ENCODE data around the gene PUSL1.

GRCh38 chr1:1272341-1273208 lies 35.8 kb upstream of the PUSL1 start:
- TF ChIP-seq POLR2AphosphoS5 (IDR thresholded peaks at IDR 0.05; ENCODE audit: low read depth, low read length) (no peak), TAF1 (IDR thresholded peaks at IDR 0.05; ENCODE audit: borderline replicate concordance, low read depth, low read length) (no peak), POLR2A (IDR thresholded peaks at IDR 0.05; ENCODE audit: low read depth, low read length) (no peak)
